ENCODE results near the gene TMOD1.

Gene TMOD1

GRCh38 chr9:97518909-97519307, 17.4 kb downstream of the TMOD1 start:
- no peak for DNase-seq

GRCh38 chr9:97519441-97519970, 18.0 kb downstream of the TMOD1 start:
- no peak for DNase-seq

- DNase-seq = no peak
Measured at GRCh38 chr9:97521576-97522333, 20.3 kb downstream of the TMOD1 start.

- no peak for DNase-seq
Measured at GRCh38 chr9:97524424-97524823, 23.0 kb downstream of the TMOD1 start.

DNA sequence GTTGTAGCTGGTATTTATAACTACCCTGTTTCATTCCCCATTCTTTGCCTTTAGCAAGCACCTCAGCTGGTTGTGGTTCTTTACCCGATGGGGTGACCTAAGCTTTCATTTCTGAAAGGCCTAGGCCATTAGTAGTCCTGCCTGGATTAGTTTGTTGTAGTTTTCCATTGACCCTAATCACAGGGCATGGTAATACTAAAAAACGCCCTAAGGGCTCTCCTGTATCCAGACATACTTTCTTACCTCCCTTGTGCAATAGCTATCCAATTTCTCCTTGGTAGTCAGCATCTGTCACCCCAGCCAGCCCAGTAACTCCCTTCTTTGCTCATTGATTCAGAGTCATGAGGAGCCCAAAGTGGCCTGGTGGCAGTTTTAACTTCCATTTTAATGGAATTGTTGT, 24.0 kb downstream of the TMOD1 start:
- no peak for DNase-seq

DNA sequence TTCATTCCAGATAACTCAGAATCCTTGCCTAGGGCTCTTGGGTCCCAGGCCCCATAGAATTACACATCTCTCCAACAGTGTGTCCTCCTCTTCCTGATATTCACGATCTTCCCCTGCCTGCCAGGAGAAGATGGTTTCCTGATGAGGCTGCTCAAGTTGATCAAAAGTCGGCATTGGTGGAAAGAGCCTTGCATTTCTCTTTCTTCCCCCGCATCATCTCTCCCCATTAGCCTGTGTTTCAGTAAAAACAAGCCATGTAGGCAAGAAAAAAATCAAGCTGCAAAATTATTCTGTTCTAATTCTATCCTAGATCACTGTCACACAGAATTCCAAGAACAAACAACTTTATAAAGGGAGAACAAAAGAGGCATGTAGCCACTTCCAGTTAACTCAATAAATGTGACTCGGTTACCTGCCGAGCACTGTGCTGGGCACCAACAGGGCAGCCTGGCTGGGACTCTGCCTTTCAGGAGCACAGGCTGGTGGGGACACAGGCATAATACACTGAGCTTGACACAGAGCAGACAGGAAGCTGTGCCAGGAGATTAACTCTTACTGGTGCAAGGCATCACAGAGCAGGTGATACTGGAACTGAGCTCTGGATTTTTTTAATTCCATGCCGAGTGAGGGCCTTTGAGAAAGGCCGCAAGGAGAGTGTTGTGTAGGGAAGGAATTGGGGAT, 25.6 kb downstream of the TMOD1 start:
- peak in 1 of 2 experiments; percentile 40 for DNase-seq

GRCh38 chr9:97527626-97528528, 26.4 kb downstream of the TMOD1 start:
- no peak for DNase-seq

- DNase-seq = peak in 1 of 2 experiments; percentile 26
Measured at GRCh38 chr9:97528529-97529230, 27.2 kb downstream of the TMOD1 start.

DNA sequence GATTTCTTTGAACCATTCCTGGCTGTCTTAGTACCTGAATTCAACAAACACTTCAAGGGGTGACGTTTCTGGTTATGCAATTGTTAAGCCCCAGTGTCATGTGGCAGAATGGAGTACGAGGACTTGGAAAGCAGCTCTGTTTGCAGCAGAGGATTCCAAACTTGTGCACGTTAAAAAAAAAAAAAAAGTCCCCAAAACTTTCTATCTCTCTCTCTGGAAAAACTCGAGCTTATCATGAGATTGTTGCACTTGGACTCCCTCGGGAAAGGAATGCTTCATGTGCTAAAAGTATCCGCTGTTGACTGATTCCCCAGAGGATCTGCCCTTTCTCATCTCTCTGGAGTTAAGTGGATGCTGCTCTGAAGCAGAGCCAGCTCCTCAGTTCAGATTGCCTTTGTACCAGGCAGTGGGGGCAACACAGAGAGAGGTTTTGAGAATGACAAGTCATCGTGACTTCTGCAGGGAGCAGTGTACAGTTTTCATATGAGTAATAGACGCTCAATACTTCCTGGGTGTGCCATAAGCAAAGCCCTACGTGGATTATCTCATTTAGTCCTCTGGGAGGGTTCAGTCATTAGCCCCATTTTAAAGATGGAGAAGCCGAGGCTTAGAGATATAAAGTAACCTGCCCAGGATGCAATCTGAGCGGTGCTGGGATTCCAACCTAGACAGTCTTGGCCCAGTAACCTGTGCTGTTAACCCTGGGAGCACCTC, 28.1 kb downstream of the TMOD1 start:
- no peak for DNase-seq

- no peak for DNase-seq
Measured at GRCh38 chr9:97531888-97532376, 30.5 kb downstream of the TMOD1 start.

- no peak for DNase-seq
Measured at GRCh38 chr9:97534185-97534584, 32.7 kb downstream of the TMOD1 start.

GRCh38 chr9:97534961-97535594, 33.6 kb downstream of the TMOD1 start:
- DNase-seq = no peak

GRCh38 chr9:97535771-97536170, 34.3 kb downstream of the TMOD1 start:
- DNase-seq = no peak

DNA sequence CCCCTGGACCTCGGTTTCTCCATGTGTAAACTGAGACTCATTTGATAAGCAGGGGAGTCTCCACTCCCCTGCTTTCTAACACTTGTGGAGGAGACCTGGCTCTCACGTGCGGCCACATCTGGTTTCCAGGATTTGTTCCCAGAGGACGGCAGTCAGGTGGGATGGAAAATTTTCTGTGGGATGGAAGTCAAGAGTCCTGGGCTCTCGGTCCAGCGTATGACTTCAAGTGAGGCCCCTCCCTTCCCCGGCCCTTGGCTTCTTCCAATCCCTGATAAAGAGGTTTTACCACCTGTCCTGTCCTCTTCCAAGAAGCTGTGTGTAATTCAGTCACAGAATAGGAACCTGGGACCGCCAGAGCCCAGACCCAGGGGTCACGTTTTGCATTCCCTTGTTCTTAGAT, 35.0 kb downstream of the TMOD1 start:
- DNase-seq = no peak

- DNase-seq = no peak
Measured at GRCh38 chr9:97543561-97543960, 42.1 kb downstream of the TMOD1 start.

DNA sequence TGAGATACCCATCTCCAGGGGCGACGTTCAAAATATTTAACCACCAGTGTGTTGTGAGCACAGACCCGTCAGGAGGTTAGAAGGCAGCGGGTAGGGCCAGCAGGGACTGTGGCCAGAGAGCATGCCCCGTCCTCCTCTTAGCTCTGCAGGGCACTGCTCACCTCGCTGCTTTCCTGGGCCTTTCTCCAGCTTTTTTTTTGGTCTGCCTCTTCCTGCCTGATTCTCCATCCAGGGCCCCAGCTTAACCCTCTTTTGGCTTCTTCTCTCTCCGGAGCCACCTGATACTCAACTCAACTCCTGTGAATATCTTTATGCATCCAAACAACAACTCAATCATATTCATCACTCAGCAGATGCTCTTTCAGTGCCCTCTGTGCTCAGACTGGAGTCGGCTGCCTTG, 44.0 kb downstream of the TMOD1 start:
- peak in 1 of 2 experiments; percentile 21 for DNase-seq

- no peak for DNase-seq
Measured at GRCh38 chr9:97547098-97547829, 45.8 kb downstream of the TMOD1 start.

GRCh38 chr9:97548379-97548778, 46.9 kb downstream of the TMOD1 start:
- DNase-seq = no peak

GRCh38 chr9:97548819-97549540, 47.5 kb downstream of the TMOD1 start:
- no peak for DNase-seq

GRCh38 chr9:97550386-97550785, 48.9 kb downstream of the TMOD1 start:
- DNase-seq = no peak

All from cerebellar nuclear complex (tissue), 1 donor.